BLaER1 treated with 17β-estradiol and CSF1 and Interleukin-3, amounts not matched to agents 10 nM and 100 nM (cell line): ENCODE measurements around the gene NXPE2.

Experiments used
- H3K27ac ChIP-seq, 11 experiments: shearing (Covaris generic); formaldehyde crosslinking; 2 replicates each; pipeline ENCODE4 v1.8.1; 2022
- H3K27me3 ChIP-seq, 11 experiments: shearing (Covaris generic); formaldehyde crosslinking; 2 replicates each; pipeline ENCODE4 v1.8.1; 2022
- H3K36me3 ChIP-seq, 11 experiments: shearing (Covaris generic); formaldehyde crosslinking; 2 replicates each; pipeline ENCODE4 v1.8.1; 2022
- H3K4me1 ChIP-seq, 10 experiments: shearing (Covaris generic); formaldehyde crosslinking; 2 replicates each; pipeline ENCODE4 v1.8.1; 2022
- H3K4me2 ChIP-seq, 11 experiments: shearing (Covaris generic); formaldehyde crosslinking; 2 replicates each; pipeline ENCODE4 v1.8.1; 2022
- H3K4me3 ChIP-seq, 10 experiments: shearing (Covaris generic); formaldehyde crosslinking; 2 replicates each; pipeline ENCODE4 v1.8.1; 2022
- H3K9ac ChIP-seq, 11 experiments: shearing (Covaris generic); formaldehyde crosslinking; 2 replicates each; pipeline ENCODE4 v1.8.1; 2022
- H3K9me3 ChIP-seq, 11 experiments: shearing (Covaris generic); formaldehyde crosslinking; replicated peaks in 1 of 11; 2 replicates each; pipeline ENCODE4 v1.8.1; 2022
- H4K20me1 ChIP-seq, 11 experiments: shearing (Covaris generic); formaldehyde crosslinking; 2 replicates each; pipeline ENCODE4 v1.8.1; 2022
- Cebpa-rat ChIP-seq, 11 experiments: shearing (Covaris generic); IDR thresholded peaks; 2 replicates each; pipeline ENCODE4 v1.8.1; 2022

Gene NXPE2

GRCh38 chr11:114724916-114725524 lies 46.7 kb downstream of the NXPE2 start:
- Histone ChIP-seq H3K9ac (no peak overlapping the region), H3K9me3 (peaks cover 0 to 11% (median 4%) of the 10 kb centered on the region in 11 experiments; a peak in 2 of 22 replicates), H3K4me2 (peak overlapping the region in 10 of 11 experiments; percentile 31 to 66 (median 54); a peak in 19 of 22 replicates), H3K27me3 (no peaks in the 10 kb centered on the region), H4K20me1 (no peaks in the 10 kb centered on the region), H3K4me1 (peaks cover 7 to 16% (median 11%) of the 10 kb centered on the region in 10 experiments; a peak in 18 of 20 replicates), H3K36me3 (no peaks in the 10 kb centered on the region), H3K27ac (no peak overlapping the region), H3K4me3 (no peak overlapping the region)
- TF ChIP-seq Cebpa-rat (IDR thresholded peaks at IDR 0.05): no peak

DNA sequence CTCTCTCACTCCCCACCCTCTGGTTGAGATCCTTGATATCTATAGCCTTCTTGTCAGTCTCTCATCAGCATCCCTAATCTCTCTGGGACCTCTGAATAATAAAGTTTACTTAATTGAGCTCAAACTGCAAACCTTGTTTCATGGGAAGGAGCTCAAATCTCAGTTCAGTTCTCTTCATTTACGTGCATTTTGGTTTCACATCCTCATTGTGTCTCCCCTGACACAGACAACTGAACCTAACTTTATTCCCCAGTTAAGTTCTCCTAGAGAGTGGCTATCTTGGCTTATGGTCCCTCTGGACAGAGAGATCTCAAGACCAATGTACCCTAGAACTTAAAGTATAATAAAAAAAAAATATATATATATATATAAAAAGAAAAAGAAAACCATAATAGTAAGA lies 47.3 kb downstream of the NXPE2 start:
- Histone ChIP-seq H3K36me3 (no peaks in the 10 kb centered on the region), H3K27me3 (no peaks in the 10 kb centered on the region), H4K20me1 (no peaks in the 10 kb centered on the region), H3K4me3 (no peak overlapping the region), H3K9ac (no peak overlapping the region), H3K27ac (no peak overlapping the region), H3K4me2 (peak overlapping the region in 10 of 11 experiments; percentile 31 to 66 (median 54); a peak in 19 of 22 replicates), H3K4me1 (peaks cover 7 to 16% (median 11%) of the 10 kb centered on the region in 10 experiments; a peak in 18 of 20 replicates), H3K9me3 (peaks cover 0 to 11% (median 4%) of the 10 kb centered on the region in 11 experiments; a peak in 2 of 22 replicates)
- no peak for TF ChIP-seq Cebpa-rat (IDR thresholded peaks at IDR 0.05)

DNA sequence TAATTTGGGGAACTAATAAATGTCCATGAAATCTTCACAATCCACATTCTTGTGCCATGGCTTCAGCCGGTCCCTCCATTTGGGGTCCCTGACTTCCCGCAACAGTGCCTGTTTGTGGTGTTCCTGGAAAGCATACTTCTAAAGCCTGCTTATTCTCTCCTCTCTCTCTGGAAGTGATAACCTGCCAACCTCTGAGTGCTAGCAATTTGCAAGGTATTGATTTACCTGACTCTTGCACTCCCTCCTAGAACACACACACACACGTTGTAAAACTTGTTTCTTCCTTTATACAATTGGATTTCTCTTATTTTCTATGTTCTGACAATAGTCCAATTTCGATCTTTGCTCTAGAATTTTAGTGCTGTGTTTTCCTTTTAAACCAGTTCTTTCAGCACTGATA lies 58.5 kb downstream of the NXPE2 start:
- no peaks in the 10 kb centered on the region for H3K36me3 ChIP-seq
- no peak overlapping the region for H3K4me3 ChIP-seq
- peaks cover 9 to 15% (median 12%) of the 10 kb centered on the region in 11 experiments; a peak in 19 of 22 replicates for H3K9me3 ChIP-seq
- TF ChIP-seq Cebpa-rat (IDR thresholded peaks at IDR 0.05): no peak
- H3K27me3 ChIP-seq: no peaks in the 10 kb centered on the region
- H3K9ac ChIP-seq: no peak overlapping the region
- no peak overlapping the region for H3K27ac ChIP-seq
- H3K4me2 ChIP-seq: no peak overlapping the region
- no peaks in the 10 kb centered on the region for H3K4me1 ChIP-seq
- no peaks in the 10 kb centered on the region for H4K20me1 ChIP-seq

DNA sequence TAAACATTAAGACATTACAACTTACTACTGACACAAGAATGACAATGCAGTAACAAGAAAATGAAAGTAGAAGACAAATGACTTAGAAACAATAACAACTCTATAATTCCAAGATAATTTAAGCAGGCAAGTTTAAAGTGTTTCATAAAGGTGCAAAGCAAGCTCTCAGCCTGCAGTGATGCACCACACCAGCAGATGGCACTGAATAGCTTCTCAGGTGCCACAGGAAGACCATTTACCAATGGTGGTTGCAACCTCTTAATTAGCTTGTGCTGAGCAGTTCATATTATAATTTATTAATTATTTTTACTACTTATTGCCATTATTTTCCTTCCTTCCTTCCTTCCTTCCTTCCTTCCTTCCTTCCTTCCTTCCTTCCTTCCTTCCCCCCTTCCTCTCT lies 60.6 kb downstream of the NXPE2 start:
- Histone ChIP-seq H3K9me3 (peaks cover 12 to 22% (median 17%) of the 10 kb centered on the region in 11 experiments; a peak in 19 of 22 replicates), H3K4me2 (no peak overlapping the region), H4K20me1 (no peaks in the 10 kb centered on the region), H3K36me3 (no peaks in the 10 kb centered on the region), H3K4me1 (no peaks in the 10 kb centered on the region), H3K9ac (no peak overlapping the region), H3K27ac (no peak overlapping the region), H3K27me3 (no peaks in the 10 kb centered on the region), H3K4me3 (no peak overlapping the region)
- no peak for TF ChIP-seq Cebpa-rat (IDR thresholded peaks at IDR 0.05)

GRCh38 chr11:114745150-114745671 lies 66.9 kb downstream of the NXPE2 start:
- H4K20me1 ChIP-seq: no peaks in the 10 kb centered on the region
- H3K4me2 ChIP-seq: no peak overlapping the region
- no peak for TF ChIP-seq Cebpa-rat (IDR thresholded peaks at IDR 0.05)
- no peak overlapping the region for H3K27ac ChIP-seq
- no peak overlapping the region for H3K9ac ChIP-seq
- no peaks in the 10 kb centered on the region for H3K27me3 ChIP-seq
- no peaks in the 10 kb centered on the region for H3K4me1 ChIP-seq
- no peaks in the 10 kb centered on the region for H3K36me3 ChIP-seq
- peaks cover 12 to 22% (median 17%) of the 10 kb centered on the region in 11 experiments; a peak in 19 of 22 replicates for H3K9me3 ChIP-seq
- no peak overlapping the region for H3K4me3 ChIP-seq

- Histone ChIP-seq H3K4me1 (no peaks in the 10 kb centered on the region), H3K4me3 (no peak overlapping the region), H4K20me1 (no peaks in the 10 kb centered on the region), H3K27me3 (no peaks in the 10 kb centered on the region), H3K4me2 (no peak overlapping the region), H3K27ac (no peak overlapping the region), H3K9ac (no peak overlapping the region), H3K36me3 (no peaks in the 10 kb centered on the region), H3K9me3 (peaks cover 10 to 15% (median 13%) of the 10 kb centered on the region in 11 experiments; a peak in 17 of 22 replicates)
- no peak for TF ChIP-seq Cebpa-rat (IDR thresholded peaks at IDR 0.05)
These were observed 67.7 kb downstream of the NXPE2 start for GRCh38 chr11:114746013-114746412.
